Stimulated activated CD4-positive, alpha-beta T cell treated with anti-CD3 and anti-CD28 coated beads, Interleukin-4, amount 100 ng/mL, for 24 hours (primary cell): Measurements from ENCODE around the gene PNKD.
A peak's percentile ranks its signal among the peaks of the same experiment; 100 is the strongest.

ENCODE experiments used
- DNase-seq: peaks from one replicate; pipeline ENCODE4 v3.0.0-alpha.2; 2020

Gene PNKD

GRCh38 chr2:218383892-218384519 lies 113.7 kb downstream of the PNKD start:
- DNase-seq: no peak

GRCh38 chr2:218384975-218385374 lies 114.7 kb downstream of the PNKD start:
- no peak for DNase-seq

GRCh38 chr2:218386505-218387368 lies 116.4 kb downstream of the PNKD start:
- no peak for DNase-seq

GRCh38 chr2:218387369-218388194 lies 117.3 kb downstream of the PNKD start:
- DNase-seq: no peak

- DNase-seq: no peak
Observed at GRCh38 chr2:218389333-218390150, 119.2 kb downstream of the PNKD start.

GRCh38 chr2:218391202-218391601 lies 120.9 kb downstream of the PNKD start:
- no peak for DNase-seq

- no peak for DNase-seq
Observed at GRCh38 chr2:218392459-218392858, 122.1 kb downstream of the PNKD start.

- DNase-seq: no peak
Observed at GRCh38 chr2:218392891-218393462, 122.7 kb downstream of the PNKD start.

GRCh38 chr2:218393750-218394290 lies 123.5 kb downstream of the PNKD start:
- DNase-seq: no peak

- no peak for DNase-seq
Observed at GRCh38 chr2:218394298-218395089, 124.2 kb downstream of the PNKD start.

GRCh38 chr2:218395090-218395444 lies 124.7 kb downstream of the PNKD start:
- DNase-seq: no peak

GRCh38 chr2:218395456-218395825 lies 125.1 kb downstream of the PNKD start:
- DNase-seq: no peak

- peak; percentile 91 for DNase-seq
Observed at GRCh38 chr2:218395826-218396687, 125.7 kb downstream of the PNKD start.
